22Rv1 (cell line): ENCODE measurements around the gene PSG1.
"Not testable (repeated sequence)": the region's sequence is repeated elsewhere in the genome, so short reads cannot be mapped to it uniquely, and the experiment has no call there.

Source experiments
- CTCF ChIP-seq: fragments of 450-650 bp; IDR thresholded peaks from 2 replicates; pipeline ENCODE4 v1.5.1; 2017; ENCODE audit warnings: mild to moderate bottlenecking
- ZFX ChIP-seq: fragments of 450-650 bp; IDR thresholded peaks from 2 replicates; pipeline ENCODE4 v1.6.1; 2017; ENCODE audit warnings: antibody characterized with exemption, borderline replicate concordance

DNA sequence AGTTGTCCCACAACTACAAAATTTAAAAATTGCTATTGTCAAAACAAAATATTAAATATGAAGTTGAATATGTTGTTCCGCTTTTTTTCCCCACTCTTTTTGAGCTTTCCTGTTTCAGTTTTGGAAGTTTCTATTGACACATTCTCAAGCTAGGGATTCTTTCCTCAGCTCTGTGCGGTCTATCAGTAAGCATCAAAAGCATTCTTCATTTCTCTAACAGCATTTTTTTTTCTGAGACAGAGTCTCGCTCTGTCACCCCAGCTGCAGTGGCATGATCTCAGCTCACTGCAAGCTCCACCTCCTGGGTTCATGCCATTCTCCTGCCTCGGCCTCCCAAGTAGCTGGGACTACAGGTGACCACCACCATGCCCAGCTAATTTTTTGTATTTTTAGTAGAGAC lies 33.4 kb upstream of the PSG1 start:
- TF ChIP-seq CTCF, ZFX: not testable (repeated sequence)
